ENCODE results near the gene SHKBP1. TPM values are rescaled to one million over a fixed set of nuclear protein-coding genes. Genes with fewer than 3 reads are reported as not detected.
"Not testable (repeated sequence)": the region's sequence is repeated elsewhere in the genome, so short reads cannot be mapped to it uniquely, and the experiment has no call there.

Gene SHKBP1
- total and polyA plus RNA-seq, 4 donors = 21.1 to 191 (median 97.1) TPM

DNA sequence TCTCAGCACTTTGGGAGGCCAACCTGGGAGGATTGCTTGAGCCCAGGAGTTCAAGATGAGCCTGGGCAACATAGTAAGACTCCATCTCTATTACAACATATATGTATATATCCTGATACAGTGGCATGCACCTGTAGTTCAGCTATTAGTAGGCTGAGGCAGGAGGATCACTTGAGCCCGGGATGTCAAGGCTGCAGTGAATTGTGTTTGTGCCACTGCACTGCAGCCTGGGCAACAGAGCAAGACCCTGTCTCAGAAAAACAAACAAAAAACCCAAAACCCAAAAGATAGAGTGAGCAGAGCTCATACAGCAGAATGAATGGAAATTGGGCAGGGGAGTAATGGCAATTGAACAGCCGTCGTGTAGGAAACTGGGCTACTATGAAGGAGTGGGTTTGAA lies 17.3 kb upstream of the SHKBP1 start:
- Histone ChIP-seq H3K4me3 (no peak overlapping the region), H3K4me1 (ENCODE audit: control insufficient read depth in 5 of 5, insufficient read depth in 5 of 5, low read length in 5 of 5) (no peaks in the 10 kb centered on the region), H3K9me3 (ENCODE audit: control insufficient read depth in 4 of 4, insufficient read depth in 3 of 4, low read length in 3 of 4) (no peaks in the 10 kb centered on the region), H3K36me3 (ENCODE audit: control insufficient read depth in 4 of 4, insufficient read depth in 4 of 4, low read length in 4 of 4) (no peaks in the 10 kb centered on the region), H3K9ac (ENCODE audit: insufficient read depth in 1 of 2, low read length in 2 of 2) (no peak overlapping the region), H3K27ac (ENCODE audit: low read depth in 1 of 2, low read length in 1 of 2) (no peak overlapping the region), H3K27me3 (ENCODE audit: control insufficient read depth in 3 of 3, insufficient read depth in 3 of 3, low read length in 2 of 3) (peaks cover 5 to 26% (median 12%) of the 10 kb centered on the region in 3 donors)
- ATAC-seq (ENCODE audit: insufficient read depth, low FRiP score) (no peak), DNase-seq (no peak)
- 82 to 86% methylated on average over 3 of the region's 3 CpGs for WGBS, 2 donors
- TF ChIP-seq, protein P1, sequence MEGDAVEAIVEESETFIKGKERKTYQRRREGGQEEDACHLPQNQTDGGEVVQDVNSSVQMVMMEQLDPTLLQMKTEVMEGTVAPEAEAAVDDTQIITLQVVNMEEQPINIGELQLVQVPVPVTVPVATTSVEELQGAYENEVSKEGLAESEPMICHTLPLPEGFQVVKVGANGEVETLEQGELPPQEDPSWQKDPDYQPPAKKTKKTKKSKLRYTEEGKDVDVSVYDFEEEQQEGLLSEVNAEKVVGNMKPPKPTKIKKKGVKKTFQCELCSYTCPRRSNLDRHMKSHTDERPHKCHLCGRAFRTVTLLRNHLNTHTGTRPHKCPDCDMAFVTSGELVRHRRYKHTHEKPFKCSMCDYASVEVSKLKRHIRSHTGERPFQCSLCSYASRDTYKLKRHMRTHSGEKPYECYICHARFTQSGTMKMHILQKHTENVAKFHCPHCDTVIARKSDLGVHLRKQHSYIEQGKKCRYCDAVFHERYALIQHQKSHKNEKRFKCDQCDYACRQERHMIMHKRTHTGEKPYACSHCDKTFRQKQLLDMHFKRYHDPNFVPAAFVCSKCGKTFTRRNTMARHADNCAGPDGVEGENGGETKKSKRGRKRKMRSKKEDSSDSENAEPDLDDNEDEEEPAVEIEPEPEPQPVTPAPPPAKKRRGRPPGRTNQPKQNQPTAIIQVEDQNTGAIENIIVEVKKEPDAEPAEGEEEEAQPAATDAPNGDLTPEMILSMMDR (IDR thresholded peaks at IDR 0.05; ENCODE audit: control extremely low read depth, extremely low read depth) = no peak

DNA sequence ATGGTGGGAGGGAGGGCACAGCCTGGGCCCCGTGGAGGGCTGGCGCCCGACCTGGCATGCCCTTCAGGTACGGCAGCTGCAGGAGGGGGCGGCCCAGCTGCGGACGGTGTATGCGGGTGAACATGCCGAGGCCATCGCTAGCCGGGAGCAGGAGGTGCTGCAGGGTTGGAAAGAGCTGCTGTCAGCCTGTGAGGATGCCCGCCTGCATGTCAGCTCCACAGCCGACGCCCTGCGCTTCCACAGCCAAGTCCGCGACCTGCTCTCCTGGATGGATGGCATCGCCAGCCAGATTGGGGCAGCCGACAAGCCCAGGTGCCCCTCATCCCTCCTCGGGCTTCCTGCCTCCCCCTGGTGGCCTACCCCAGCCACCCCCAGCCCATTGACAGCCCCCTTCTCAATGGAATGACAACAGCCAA lies 16.6 kb upstream of the SHKBP1 start:
- Histone ChIP-seq H3K4me3 (no peak overlapping the region), H3K36me3 (ENCODE audit: control insufficient read depth in 4 of 4, insufficient read depth in 4 of 4, low read length in 4 of 4) (no peaks in the 10 kb centered on the region), H3K4me1 (ENCODE audit: control insufficient read depth in 5 of 5, insufficient read depth in 5 of 5, low read length in 5 of 5) (no peaks in the 10 kb centered on the region), H3K9ac (ENCODE audit: insufficient read depth in 1 of 2, low read length in 2 of 2) (no peak overlapping the region), H3K9me3 (ENCODE audit: control insufficient read depth in 4 of 4, insufficient read depth in 3 of 4, low read length in 3 of 4) (no peaks in the 10 kb centered on the region), H3K27me3 (ENCODE audit: control insufficient read depth in 3 of 3, insufficient read depth in 3 of 3, low read length in 2 of 3) (peaks cover 3 to 19% (median 6%) of the 10 kb centered on the region in 3 donors), H3K27ac (ENCODE audit: low read depth in 1 of 2, low read length in 1 of 2) (no peak overlapping the region)
- 65 to 80% methylated on average over 20 of the region's 20 CpGs for WGBS, 2 donors
- DNase-seq = no peak
- TF ChIP-seq, protein P1 (IDR thresholded peaks at IDR 0.05; ENCODE audit: control extremely low read depth, extremely low read depth) = no peak
- ATAC-seq (ENCODE audit: insufficient read depth, low FRiP score) = no peak

DNA sequence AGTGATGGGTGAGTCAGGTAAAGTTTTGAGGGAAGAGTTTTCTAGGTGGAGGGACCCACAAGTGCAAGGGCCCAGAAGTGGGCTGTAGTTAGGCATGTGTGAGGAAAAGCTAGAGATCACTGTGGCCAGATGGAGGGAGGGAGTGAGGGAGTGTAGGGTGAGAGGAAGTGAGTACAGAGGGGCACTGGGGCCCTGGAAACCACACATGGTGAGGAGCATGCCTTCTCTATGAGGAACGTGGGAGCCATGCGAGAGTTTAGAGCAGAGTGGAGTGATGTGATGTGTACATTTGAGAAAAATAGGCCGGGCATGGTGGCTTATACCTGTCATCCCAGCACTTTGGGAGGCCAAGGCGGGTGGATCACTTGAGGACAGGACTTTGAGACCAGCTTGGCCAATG lies 14.7 kb upstream of the SHKBP1 start:
- ATAC-seq (ENCODE audit: insufficient read depth, low FRiP score) = no peak
- Histone ChIP-seq H3K36me3 (ENCODE audit: control insufficient read depth in 4 of 4, insufficient read depth in 4 of 4, low read length in 4 of 4) (no peaks in the 10 kb centered on the region), H3K27ac (ENCODE audit: low read depth in 1 of 2, low read length in 1 of 2) (no peak overlapping the region), H3K9ac (ENCODE audit: insufficient read depth in 1 of 2, low read length in 2 of 2) (no peak overlapping the region), H3K27me3 (ENCODE audit: control insufficient read depth in 3 of 3, insufficient read depth in 3 of 3, low read length in 2 of 3) (peaks cover 0 to 27% (median 14%) of the 10 kb centered on the region in 3 donors), H3K9me3 (ENCODE audit: control insufficient read depth in 4 of 4, insufficient read depth in 3 of 4, low read length in 3 of 4) (no peaks in the 10 kb centered on the region), H3K4me3 (no peak overlapping the region), H3K4me1 (ENCODE audit: control insufficient read depth in 5 of 5, insufficient read depth in 5 of 5, low read length in 5 of 5) (no peaks in the 10 kb centered on the region)
- WGBS, 2 donors = 46 to 61% methylated on average over 4 of the region's 4 CpGs
- TF ChIP-seq, protein P1 (IDR thresholded peaks at IDR 0.05; ENCODE audit: control extremely low read depth, extremely low read depth) = no peak
- DNase-seq = no peak

DNA sequence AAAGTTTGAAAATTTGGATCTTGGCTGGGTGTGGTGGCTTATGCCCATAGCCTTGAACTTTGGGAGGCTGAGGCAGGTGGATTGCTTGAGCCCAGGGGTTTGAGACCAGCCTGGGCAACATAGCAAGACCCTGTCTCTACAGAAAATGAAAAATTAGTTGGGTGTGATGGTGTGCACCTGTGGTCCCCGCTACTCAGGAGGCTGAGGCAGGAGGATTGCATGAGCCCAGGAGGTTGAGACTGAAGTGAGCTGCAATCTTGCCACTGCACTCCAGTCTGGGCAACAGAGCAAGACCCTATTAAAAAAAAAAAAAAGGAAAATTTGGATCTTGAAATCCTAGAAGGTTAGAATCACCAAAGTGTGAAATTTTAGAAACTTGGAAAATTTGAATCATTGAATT lies 12.1 kb upstream of the SHKBP1 start:
- not testable (repeated sequence) for ATAC-seq (ENCODE audit: insufficient read depth, low FRiP score); DNase-seq; H3K9ac ChIP-seq (ENCODE audit: insufficient read depth in 1 of 2, low read length in 2 of 2); H3K27ac ChIP-seq (ENCODE audit: low read depth in 1 of 2, low read length in 1 of 2); H3K9me3 ChIP-seq (ENCODE audit: control insufficient read depth in 4 of 4, insufficient read depth in 3 of 4, low read length in 3 of 4); H3K4me1 ChIP-seq (ENCODE audit: control insufficient read depth in 5 of 5, insufficient read depth in 5 of 5, low read length in 5 of 5); H3K4me3 ChIP-seq; H3K36me3 ChIP-seq (ENCODE audit: control insufficient read depth in 4 of 4, insufficient read depth in 4 of 4, low read length in 4 of 4)
- H3K27me3 ChIP-seq (ENCODE audit: control insufficient read depth in 3 of 3, insufficient read depth in 3 of 3, low read length in 2 of 3) = peaks cover 0 to 48% (median 26%) of the 10 kb centered on the region in 3 donors
- WGBS, 2 donors = 92 to 96% methylated on average over 1 of the region's 1 CpG
